GM19467 (cell line): ENCODE results near the gene MELK.

Source experiments
- ATAC-seq: cut with Tn5 transposase; IDR thresholded peaks from one replicate; pipeline ENCODE4 v1.9.1; 2021; ENCODE audit warnings: mild to moderate bottlenecking, moderate library complexity; ENCODE audit not compliant: unreplicated experiment

MELK gene

GRCh38 chr9:36665921-36666431, 93.3 kb downstream of the MELK start:
- no peak for ATAC-seq

- no peak for ATAC-seq
Measured at GRCh38 chr9:36671561-36671960, 98.9 kb downstream of the MELK start.

- no peak for ATAC-seq
Measured at GRCh38 chr9:36676091-36676490, 103.4 kb downstream of the MELK start.

GRCh38 chr9:36676778-36677485, 104.2 kb downstream of the MELK start:
- no peak for ATAC-seq

- ATAC-seq, result no peak
Measured at GRCh38 chr9:36677611-36678010, 104.9 kb downstream of the MELK start.

GRCh38 chr9:36679710-36680109, 107.0 kb downstream of the MELK start:
- ATAC-seq, result no peak

GRCh38 chr9:36686471-36686870, 113.8 kb downstream of the MELK start:
- no peak for ATAC-seq

GRCh38 chr9:36690412-36691168, 117.9 kb downstream of the MELK start:
- no peak for ATAC-seq

GRCh38 chr9:36691671-36692070, 119.0 kb downstream of the MELK start:
- no peak for ATAC-seq

GRCh38 chr9:36698984-36699383, 126.3 kb downstream of the MELK start:
- no peak for ATAC-seq

- no peak for ATAC-seq
Measured at GRCh38 chr9:36704148-36704547, 131.5 kb downstream of the MELK start.

- no peak for ATAC-seq
Measured at GRCh38 chr9:36713515-36714490, 141.1 kb downstream of the MELK start.

- ATAC-seq, result no peak
Measured at GRCh38 chr9:36716496-36716895, 143.8 kb downstream of the MELK start.

- no peak for ATAC-seq
Measured at GRCh38 chr9:36717276-36717675, 144.6 kb downstream of the MELK start.

- ATAC-seq, result no peak
Measured at GRCh38 chr9:36718612-36719011, 145.9 kb downstream of the MELK start.

- no peak for ATAC-seq
Measured at GRCh38 chr9:36720043-36720442, 147.3 kb downstream of the MELK start.

- ATAC-seq, result no peak
Measured at GRCh38 chr9:36721846-36722588, 149.3 kb downstream of the MELK start.

- no peak for ATAC-seq
Measured at GRCh38 chr9:36725777-36726356, 153.2 kb downstream of the MELK start.
